ENCODE data around the gene UIMC1. TPM values are rescaled to one million over a fixed set of nuclear protein-coding genes. Genes with fewer than 3 reads are reported as not detected.
"Not testable (repeated sequence)": the region's sequence is repeated elsewhere in the genome, so short reads cannot be mapped to it uniquely, and the experiment has no call there.

The UIMC1 gene
- total RNA-seq (2014; rRNA removed; shearing (Covaris generic)): 15.5 and 17.5 TPM in 2 replicates

DNA sequence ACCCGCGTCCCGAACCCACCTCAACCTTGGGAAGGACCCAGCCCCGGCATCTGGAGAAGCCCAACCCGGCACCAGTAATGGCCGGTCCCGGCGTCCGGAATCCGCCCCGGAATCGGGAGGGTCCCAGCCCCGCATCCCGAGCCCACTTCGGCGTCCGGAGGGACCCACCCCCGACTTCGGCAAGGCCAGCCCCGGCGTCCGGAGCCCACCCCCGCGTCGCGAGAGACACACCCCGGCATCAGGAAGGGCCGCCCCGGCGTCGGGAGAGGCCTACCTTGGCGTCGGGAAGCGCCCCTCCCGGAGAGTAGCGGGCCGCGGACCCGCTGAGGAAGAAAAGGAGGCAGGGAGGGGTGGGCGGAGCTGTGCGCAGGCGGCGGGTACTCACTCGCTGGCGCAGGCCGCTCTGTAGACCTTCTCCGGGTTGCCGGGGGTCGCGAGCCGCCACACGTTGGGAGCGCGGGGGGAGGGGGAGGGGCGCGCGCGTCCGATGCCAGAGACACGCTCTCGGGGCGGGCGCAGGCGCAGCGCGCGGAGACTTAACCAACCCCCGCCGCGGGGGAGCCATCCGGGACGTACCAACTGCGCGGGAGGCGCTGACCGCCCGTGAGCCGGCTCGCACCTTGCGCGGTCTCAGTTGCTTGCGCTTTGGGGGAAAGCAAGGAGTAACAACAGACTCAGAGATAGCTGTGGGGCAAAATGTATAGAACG is at the start of gene UIMC1:
TSS of gene UIMC1 (minus strand) at position 515 of the 708 bp plus-strand sequence. CDS start 24,164 bp downstream, outside the sequence.
- DNase-seq (ENCODE audit: low read depth): peak; percentile 87

DNA sequence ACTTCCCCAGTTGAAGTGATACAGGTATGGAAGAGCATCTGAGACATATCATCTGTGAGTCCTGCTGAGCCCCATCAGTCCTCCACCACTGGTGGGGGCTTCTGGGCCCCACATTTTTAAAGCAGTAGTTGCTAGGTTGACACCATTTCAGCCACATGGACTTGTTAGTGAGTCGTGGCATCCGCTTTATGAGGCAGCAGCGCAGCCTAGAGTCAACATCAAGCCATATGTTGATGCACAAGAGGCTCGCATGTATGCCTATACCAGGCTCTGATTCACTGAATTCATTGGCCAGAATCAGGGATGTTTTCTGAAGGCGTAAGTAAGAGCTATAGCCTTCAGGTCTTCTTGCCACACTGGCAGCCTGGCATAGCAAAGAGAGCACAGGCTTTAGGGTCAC is 42.7 kb upstream of the UIMC1 start:
- DNase-seq (ENCODE audit: low read depth): no peak

DNA sequence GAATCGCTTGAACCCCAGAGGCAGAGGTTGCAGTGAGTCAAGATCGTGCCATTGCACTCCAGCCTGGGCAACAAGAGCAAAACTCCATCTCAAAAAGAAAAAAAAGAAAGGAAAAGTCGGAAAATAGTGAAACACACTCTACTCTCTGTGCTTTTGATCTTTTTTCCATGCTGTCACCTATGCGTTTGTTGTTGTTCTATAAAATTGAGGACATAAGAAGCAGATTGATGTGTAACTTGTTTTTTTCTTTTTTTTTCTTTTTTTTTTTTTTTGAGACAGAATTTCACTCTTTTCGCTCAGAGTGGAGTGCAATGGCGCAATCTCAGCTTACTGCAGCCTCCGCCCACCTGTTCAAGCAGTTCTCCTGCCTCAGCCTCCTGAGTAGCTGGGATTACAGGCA is 42.0 kb upstream of the UIMC1 start:
- not testable (repeated sequence) for DNase-seq (ENCODE audit: low read depth)

DNA sequence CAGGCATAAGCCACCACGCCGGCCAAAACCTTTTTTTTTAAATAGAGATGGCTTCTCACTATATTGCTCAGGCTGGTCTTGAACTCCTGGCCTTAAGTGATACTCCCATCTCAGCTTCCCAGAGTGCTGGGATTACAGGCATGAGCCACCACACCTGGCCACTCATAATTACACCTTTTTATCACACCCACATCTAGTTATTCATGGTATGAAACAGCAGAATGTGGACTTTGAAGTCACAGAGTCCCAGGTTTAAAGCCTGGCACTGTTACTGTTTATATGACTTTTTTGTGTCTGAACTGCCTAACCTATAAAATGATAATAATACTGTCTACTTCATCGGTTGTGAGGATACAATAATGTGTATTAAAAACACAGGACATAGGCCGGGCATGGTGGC is 39.1 kb upstream of the UIMC1 start:
- no peak for DNase-seq (ENCODE audit: low read depth)

DNA sequence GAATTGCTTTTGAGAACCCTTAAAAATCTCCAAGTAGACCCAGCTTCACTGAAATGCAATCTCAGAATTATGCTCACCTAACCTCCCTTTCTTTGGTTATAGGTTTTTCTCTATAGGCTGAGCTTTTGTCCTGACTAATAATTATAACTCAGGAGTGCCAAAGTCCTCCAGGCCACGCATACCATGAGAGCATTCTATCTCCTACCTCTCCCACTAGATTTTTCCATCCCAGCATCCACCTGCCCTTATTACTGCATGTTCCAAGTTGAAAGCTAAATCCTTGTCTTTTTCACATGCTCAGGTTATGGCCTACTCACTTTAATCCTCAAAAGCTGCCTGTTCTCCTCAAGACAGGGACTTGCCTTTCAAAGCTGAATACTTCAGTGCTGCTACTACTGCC is 38.1 kb upstream of the UIMC1 start:
- no peak for DNase-seq (ENCODE audit: low read depth)

DNA sequence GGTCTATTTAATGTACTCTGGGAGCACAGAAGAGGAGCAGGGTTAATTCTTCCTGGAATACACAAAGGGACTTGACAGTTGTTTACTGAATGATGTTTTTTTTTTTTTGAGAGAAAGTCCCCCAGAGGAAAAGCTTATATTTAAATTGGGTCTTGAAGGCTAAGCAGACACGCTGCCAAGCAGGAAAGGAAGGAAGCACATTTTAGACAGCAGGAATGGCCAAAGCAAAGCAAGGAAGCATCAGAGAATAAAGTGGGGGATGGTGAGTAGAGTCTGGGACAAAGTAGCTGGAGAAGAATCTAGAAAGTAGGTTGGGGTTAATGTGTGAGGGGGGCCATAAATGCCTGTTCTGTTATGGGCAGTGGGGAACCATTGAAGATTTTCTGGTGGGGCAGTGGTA is 37.4 kb upstream of the UIMC1 start:
- no peak for DNase-seq (ENCODE audit: low read depth)

DNA sequence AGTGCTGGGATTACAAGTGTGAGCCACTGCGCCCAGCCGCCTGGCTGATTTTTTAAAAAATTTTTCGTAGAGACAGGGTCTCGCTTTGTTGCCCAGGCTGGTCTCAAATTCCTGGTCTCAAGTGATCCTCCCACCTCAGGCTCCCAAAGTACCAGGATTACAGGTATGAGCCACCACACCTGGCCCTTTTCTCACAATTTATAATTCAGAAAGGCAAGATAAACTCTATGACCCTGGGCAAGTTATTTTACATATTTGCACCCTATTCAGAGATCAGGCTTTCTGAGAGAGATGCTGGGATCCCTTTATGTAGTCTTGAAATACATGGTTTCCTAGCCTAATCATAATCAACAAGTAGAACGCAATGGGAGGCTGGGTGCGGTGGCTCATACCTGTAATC is 36.5 kb upstream of the UIMC1 start:
- no peak for DNase-seq (ENCODE audit: low read depth)

DNA sequence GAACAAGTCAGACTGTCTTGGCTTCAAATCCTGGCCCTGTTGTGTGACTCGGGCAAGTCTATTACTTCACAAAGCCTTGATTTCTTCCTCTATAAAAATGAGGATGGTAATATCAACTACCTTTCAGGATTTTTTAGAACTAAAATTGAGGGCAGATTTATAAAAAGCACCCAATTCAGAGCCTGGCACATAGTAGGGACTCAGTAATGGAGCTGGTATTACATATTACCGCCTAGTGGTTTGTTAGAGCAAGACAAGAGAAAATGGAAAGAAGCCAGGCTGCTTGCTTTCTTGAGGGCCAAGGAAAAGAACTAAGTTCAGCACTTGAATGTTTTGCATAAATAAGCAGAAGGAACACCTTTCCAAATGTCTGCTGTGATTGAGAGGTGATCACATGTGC is 35.4 kb upstream of the UIMC1 start:
- DNase-seq (ENCODE audit: low read depth): no peak

DNA sequence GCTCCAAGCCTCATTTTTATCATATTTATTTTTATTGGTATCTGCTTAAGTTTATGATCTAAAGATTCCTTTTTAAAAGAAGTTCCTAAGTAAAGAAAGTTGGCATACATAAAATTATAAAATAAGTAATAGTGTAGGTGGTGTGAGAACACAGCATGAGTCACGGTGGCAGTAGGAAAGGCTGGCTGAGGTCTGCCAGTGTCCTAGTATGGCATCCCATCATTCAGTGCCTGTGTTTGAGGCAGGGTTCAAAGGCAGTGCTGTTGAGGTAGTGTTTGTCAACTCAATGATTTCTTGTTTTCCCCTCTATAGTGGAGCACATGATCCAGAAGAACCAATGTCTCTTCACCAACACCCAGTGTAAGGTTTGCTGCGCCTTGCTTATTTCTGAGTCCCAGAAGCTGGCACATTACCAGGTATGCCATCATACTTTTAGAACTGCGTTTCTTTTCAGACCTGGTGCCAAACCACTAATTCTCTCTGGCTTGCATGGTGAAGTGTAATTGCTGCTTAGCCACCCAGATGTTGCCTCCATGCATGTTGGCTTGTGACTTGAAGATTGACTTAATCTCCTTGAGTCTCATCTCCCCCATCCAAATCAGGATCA is 34.3 kb upstream of the UIMC1 start:
- peak; percentile 39 for DNase-seq (ENCODE audit: low read depth)

DNA sequence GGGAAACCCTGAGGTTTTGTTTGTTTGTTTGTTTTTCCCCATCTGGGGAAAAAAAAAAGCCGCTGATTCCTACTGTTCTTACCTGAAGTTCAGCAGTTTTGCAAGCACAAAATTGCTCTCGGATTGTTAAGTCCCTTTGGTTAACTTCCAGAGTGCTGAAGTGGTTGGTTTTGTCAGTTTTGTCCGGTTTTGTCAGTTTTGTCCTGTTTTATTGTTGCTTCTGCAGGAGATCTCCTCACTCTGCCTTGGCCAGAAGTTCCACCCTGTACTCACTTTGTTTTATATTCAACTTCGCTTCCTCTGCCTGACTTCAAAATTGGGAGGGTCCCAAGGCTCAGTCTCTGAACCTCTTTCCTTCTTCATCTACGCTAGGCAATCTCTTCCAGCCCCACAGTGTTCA is 30.3 kb upstream of the UIMC1 start:
- no peak for DNase-seq (ENCODE audit: low read depth)

DNA sequence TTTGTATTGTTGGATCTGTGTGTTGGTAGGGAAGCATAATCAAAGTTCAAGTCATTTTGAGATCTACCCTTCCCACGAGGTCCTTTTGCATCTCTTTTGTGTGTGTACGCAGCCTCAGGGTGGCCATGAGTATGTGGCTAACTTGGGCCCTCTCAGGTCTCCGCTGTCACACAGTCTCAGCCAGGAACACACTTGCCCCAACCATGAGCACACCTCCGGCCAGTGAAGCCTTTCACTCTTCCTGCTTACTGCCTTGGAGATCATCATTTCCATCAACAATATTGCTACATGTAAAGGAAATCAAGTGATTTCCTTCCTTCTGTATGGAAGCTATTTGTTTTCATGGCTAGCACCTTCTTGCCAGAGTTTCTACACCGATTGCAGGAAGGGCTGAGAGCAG is 29.9 kb upstream of the UIMC1 start:
- no peak for DNase-seq (ENCODE audit: low read depth)

DNA sequence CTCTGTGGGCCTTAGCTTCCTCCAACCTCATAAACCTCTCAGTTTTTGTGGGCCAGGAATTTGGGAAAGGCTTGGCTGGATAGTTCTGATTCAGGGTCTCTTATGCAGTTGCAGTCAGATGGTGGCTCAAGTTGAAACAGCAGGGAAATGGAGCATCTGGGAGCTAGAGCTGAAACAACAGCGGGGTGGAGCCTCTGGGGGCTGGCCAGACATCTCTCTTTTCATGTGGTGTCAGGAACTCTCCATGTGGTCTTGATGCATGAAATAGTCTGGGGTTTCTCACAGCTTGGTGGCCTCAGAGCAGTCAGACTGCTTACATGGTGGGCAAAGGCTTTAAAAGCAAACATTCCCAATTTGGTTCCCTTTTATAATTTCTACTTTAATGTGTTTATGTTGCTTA is 29.4 kb upstream of the UIMC1 start:
- DNase-seq (ENCODE audit: low read depth): peak; percentile 10

DNA sequence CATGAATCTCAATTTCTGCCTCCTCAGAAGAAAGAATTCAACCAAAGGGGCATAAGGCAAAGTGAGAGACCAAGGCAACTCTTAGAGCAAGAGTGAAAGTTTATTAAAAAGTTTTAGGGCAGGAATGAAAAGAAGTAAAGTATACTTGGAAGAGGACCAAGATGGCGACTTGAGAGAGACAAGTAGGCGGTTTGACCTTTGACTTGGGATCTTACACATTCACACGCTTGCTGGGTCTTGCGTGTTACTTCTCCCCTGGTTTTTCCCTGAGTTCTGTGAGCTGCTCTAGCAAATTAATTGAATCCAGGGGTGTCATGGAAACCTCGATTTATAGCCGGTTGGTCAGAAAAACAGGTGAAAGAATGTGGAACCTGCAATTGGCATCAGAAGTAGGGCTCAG is 22.9 kb upstream of the UIMC1 start:
- DNase-seq (ENCODE audit: low read depth): no peak

DNA sequence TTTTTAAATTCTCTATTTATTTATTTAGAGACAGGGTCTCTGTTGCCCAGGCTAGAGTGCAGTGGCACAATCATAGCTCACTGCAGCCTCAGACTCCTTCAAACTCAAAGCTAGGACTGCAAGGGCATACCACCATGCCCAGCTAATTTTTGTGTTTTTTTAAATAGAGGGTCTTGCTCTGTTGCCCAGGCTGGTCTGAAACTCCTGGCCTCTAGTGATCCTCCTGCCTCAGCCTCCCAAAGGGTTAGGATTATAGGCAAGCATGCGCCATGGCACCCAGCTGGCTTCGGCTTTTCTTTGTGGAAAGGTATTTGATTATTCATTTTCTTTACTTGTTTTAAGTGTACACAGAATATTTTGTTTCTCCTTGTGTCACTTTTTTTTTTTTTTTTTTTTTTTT is 21.1 kb upstream of the UIMC1 start:
- DNase-seq (ENCODE audit: low read depth): no peak

DNA sequence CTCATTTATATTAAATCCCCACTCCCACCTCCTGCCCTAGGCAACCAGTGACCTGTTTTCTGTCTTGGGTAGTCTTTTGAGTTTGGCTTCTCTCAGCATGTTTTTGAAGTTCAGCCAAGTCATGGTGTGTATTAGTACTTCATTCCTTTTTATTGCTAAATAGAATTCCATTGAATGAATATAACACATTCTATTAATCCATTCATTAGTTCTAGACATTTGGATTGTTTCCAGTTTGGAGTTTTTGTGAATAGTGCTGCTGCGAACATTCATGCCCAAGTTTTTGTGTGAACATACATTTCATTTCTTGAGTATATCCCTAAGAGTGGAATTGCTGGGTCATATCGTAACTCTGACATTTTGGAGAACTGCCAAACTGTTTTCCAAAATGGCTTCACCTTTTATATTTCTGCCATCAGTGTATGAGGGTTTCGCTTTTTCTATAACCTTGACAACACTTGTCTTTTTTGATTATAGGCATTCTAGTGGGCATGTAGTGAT is 18.6 kb upstream of the UIMC1 start:
- no peak for DNase-seq (ENCODE audit: low read depth)

DNA sequence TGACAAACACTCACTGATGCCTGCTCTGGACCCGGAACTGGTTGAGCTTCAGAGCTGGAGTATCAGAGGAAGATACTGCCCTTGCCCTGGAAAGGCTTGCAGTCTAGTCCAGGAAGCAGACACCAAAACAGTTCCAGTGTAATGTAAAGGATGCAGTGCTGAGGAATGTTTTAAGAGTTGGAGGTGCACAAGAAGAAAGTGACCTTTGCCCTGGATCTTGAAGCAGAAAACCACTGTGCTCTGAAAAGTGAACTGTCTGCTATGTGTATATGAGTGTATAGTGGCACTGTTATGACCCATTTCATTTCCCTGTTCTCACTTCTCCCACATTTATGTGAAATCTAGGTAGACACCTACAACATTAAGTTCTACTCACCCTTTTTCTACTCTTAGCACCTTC is 18.0 kb upstream of the UIMC1 start:
- DNase-seq (ENCODE audit: low read depth): no peak

DNA sequence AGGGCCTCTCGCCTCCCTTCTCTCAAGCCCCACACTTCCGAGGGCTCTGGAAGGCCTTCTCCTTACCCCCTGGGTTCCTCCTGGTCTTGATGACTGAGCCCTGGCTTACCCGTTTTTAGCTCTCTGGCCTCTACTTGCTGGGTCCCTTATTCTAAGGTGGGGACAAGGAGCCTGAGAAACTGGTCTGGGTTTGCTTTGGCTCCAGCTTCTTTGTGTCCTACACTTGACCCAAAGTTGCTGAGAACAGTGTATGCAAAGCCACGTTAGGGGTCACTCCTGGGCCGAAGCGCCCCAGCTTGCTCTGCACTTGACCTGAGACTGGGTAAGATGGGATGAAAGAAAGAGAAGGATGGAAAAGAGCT is 16.7 kb upstream of the UIMC1 start:
- DNase-seq (ENCODE audit: low read depth): no peak

DNA sequence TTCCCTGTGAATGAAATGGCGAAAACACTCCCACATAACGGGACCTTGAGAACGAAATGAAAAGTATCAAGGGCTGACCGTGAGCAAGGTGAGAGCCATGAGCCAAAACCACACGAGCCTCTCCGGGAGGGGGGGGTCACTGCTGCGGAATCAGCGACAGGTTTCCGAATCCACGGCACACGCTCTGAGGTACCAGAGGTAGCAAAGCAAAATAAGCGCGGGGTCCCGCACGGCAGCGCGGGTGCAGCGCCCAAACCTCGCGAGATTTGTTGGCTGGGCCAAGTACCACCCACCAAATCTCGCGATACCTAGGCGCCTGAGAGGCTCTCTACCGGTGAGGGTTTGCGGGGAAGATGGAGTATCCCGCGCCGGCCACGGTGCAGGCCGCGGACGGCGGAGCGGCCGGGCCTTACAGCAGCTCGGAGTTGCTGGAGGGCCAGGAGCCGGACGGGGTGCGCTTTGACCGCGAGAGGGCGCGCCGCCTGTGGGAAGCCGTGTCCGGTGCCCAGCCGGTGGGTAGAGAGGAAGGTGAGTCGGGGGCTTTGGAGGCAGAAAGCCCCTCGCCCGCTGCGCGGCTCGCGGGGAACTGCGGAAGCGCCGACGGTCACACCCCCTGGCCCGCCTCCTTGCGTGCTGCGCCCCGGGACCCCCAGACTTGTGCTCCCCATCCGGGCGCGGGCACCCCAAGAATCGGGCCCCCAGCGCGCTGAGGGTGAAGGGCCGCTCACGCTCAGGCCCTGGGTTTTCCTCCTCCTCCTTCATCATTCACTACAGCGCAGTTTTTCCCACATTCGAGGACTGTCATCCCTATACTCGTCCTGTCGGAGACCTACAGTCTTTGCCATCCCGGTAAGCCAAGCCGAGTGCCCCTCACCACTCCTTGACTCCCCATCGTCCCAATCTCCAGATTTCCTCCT is 16.1 kb upstream of the UIMC1 start, which contains the start of gene ZNF346:
TSS of gene ZNF346 (plus strand) at position 311 of the 917 bp plus-strand sequence. CDS start at position 354, 43 bp downstream.
- peak; percentile 87 for DNase-seq (ENCODE audit: low read depth)

DNA sequence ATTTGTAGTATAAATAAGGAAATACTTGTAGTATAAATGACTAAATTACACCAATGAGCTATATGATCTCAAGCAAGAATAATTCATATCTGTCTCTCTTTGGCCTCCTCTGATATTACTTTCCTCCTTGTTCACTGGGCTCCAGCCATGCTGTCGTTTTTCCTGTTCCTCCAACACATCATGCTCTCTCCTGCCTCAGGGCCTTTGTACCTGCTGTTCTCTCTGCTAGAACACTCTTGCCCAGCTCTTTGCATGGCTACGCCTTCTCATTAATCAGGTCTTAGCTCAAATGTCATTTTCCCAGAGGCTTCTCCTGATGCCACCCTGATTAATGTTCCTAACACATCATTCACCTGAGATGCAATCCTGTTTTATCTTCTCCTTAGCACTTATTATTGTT is 13.5 kb upstream of the UIMC1 start:
- no peak for DNase-seq (ENCODE audit: low read depth)

DNA sequence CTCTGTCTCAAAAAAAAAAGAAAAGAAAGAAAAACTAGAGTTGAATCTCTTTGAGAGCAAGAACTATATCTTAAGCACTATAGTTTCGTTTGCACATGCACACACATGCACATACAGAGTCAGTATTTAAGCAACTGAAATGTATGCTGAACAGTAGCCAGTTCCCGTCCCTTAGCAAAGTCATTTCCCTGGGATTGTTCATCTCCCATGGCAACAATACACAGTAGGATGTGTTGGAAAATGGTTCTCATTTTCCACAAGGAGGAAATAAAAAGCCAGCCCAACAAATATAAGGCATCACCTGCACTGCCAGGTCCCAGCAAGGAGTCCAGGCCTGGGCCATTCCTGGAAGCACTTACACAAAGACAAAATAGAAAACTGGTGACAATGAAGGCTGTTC is 11.8 kb upstream of the UIMC1 start:
- no peak for DNase-seq (ENCODE audit: low read depth)

DNA sequence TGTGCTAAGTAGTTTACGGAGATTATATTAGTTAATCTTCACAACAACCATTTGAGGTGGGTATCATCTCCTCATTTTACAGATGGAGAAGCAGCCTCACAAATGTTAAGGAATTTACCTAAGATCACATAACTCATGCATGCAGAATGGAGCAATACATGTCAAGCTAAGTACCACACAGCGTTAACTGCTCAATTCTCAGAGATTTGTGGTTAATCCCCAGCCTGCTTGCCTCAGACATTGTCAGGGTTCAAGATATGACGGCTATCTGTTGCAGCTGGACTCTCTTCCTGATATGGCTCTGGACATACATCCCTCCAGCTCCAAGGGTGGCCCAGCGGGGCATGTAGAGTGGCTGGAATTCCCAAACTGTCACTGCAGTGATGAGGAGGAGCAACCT is 8.6 kb upstream of the UIMC1 start:
- DNase-seq (ENCODE audit: low read depth): no peak

DNA sequence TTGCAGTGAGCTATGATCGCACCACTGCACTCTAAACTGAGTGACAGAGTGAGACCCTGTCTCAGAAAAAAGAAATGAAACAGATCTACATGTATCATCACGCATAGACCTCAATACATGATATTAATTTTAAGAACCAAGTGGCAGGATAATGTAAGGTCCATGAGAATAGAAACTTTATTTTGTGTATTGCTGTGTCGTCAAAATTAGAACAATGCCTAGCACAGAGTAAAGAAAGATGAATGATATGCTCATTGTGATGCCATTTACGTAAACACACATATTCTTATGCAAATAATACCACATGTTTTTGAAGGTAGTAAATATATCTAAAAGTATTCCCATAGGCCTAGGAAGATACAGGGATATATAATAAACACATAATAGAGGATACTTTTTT is 3.6 kb upstream of the UIMC1 start:
- no peak for DNase-seq (ENCODE audit: low read depth)

All from RPMI7951 (cell line).